ENCODE results near the gene CD6. TPM values are rescaled to one million over a fixed set of nuclear protein-coding genes. Genes with fewer than 3 reads are reported as not detected.

Gene CD6
- total and polyA plus RNA-seq, 11 donors, result 0.08 to 6.1 (median 0.34) TPM; not detected in 1

DNA sequence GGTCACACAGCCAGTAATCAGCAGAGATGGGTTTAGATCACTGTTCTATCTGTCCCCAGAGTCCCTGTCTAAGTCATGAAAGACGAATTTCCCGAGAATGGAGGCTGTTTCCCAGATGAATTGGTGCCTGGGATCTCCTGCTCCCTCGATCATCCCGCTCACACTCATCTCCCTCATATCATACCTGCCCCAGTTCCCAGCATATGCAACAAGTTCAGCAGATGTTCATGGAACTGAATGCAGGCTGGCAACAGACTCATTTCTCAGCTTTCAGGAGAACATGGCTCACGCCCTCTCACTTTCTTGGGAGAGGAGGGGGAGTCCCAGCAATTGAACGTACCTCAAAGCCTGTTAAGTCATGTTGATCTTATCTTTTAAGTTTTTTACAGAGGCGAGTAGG lies 22.1 kb downstream of the CD6 start:
- TF ChIP-seq, protein P1, sequence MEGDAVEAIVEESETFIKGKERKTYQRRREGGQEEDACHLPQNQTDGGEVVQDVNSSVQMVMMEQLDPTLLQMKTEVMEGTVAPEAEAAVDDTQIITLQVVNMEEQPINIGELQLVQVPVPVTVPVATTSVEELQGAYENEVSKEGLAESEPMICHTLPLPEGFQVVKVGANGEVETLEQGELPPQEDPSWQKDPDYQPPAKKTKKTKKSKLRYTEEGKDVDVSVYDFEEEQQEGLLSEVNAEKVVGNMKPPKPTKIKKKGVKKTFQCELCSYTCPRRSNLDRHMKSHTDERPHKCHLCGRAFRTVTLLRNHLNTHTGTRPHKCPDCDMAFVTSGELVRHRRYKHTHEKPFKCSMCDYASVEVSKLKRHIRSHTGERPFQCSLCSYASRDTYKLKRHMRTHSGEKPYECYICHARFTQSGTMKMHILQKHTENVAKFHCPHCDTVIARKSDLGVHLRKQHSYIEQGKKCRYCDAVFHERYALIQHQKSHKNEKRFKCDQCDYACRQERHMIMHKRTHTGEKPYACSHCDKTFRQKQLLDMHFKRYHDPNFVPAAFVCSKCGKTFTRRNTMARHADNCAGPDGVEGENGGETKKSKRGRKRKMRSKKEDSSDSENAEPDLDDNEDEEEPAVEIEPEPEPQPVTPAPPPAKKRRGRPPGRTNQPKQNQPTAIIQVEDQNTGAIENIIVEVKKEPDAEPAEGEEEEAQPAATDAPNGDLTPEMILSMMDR (IDR thresholded peaks at IDR 0.05), result no peak
- no peak for TF ChIP-seq POLR2A (IDR thresholded peaks at IDR 0.05)
- Histone ChIP-seq H3K27me3 (peaks cover 0 to 38% (median 8%) of the 10 kb centered on the region in 9 donors), H3K4me3 (no peak overlapping the region), H3K9me3 (no peaks in the 10 kb centered on the region), H3K36me3 (no peaks in the 10 kb centered on the region), H3K4me1 (peaks cover 0 to 17% (median 0%) of the 10 kb centered on the region in 12 donors), H3K27ac (no peak overlapping the region)
- no peak for ATAC-seq
- intact Hi-C loops (cut with DNase I), result no loop called here
- DNase-seq, result no peak
- WGBS, 4 donors, result 46 to 56% (median 51%) methylated on average over 7 of the region's 7 CpGs

DNA sequence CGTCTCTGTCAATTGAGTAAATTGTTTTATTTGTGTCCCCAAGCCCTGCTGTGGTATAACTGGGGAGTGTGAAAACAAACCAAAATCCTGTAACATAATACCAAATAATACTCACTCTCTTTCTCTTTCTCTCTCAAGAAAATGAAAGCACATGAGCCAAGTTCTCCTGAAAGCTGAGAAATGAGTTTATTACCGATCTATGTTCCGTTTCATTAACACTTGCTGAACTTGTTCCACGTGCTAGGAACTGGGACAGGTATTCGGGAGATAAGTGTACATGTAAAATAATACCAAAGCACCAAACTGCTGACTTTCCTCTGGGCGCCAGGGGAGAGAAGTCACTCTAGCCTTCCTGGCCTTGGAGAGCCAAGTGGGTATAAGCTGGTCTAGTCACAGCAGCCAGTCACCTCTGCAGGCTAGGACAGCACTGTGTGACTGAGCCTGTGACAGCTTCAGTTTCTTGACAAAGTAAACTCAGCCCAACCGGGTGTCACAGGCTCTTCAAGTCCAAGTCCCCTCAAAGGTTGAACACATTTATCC lies 23.1 kb downstream of the CD6 start:
- H3K27me3 ChIP-seq, result peaks cover 0 to 38% (median 6%) of the 10 kb centered on the region in 9 donors
- 77 to 82% (median 81%) methylated on average over 7 of the region's 7 CpGs for WGBS, 4 donors
- H3K4me1 ChIP-seq, result peaks cover 0 to 14% (median 0%) of the 10 kb centered on the region in 12 donors
- DNase-seq (no peak), ATAC-seq (no peak)
- no peaks in the 10 kb centered on the region for H3K36me3 ChIP-seq
- H3K27ac ChIP-seq, result no peak overlapping the region
- H3K9me3 ChIP-seq, result no peaks in the 10 kb centered on the region
- TF ChIP-seq POLR2A (IDR thresholded peaks at IDR 0.05), result no peak
- TF ChIP-seq, protein P1 (IDR thresholded peaks at IDR 0.05), result no peak
- H3K4me3 ChIP-seq, result no peak overlapping the region
- intact Hi-C loops (cut with DNase I), result no loop called here

DNA sequence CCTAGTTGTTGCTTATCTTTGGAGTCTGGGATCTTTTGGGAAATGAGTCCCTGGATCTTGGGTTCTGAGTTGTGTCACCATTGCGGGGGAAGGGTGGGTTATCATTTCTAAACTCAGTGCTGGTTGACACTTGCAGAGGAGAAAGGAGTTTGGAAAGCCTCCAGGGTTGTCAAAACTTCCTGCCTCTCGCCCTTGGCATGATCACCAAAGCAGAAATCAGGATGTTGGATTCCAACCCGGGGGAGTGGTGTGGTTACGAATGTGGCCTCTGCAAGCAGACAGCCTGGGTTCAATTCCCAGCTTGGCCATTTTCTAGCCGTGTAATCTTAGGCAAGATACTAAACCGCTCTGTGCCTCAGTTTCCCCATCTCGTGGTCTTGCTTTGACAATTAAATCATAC lies 24.3 kb downstream of the CD6 start:
- TF ChIP-seq POLR2A (IDR thresholded peaks at IDR 0.05), result no peak
- TF ChIP-seq, protein P1 (IDR thresholded peaks at IDR 0.05), result no peak
- no peak for DNase-seq
- Histone ChIP-seq H3K36me3 (no peaks in the 10 kb centered on the region), H3K9me3 (no peaks in the 10 kb centered on the region), H3K27ac (no peak overlapping the region), H3K4me1 (peaks cover 0 to 14% (median 0%) of the 10 kb centered on the region in 12 donors), H3K27me3 (peaks cover 0 to 49% (median 5%) of the 10 kb centered on the region in 9 donors), H3K4me3 (no peak overlapping the region)
- WGBS, 4 donors, result 32 to 45% (median 35%) methylated on average over 7 of the region's 7 CpGs
- intact Hi-C loops (cut with DNase I), result no loop called here
- ATAC-seq, result peak in 2 of 4 donors; percentile 41 to 60

DNA sequence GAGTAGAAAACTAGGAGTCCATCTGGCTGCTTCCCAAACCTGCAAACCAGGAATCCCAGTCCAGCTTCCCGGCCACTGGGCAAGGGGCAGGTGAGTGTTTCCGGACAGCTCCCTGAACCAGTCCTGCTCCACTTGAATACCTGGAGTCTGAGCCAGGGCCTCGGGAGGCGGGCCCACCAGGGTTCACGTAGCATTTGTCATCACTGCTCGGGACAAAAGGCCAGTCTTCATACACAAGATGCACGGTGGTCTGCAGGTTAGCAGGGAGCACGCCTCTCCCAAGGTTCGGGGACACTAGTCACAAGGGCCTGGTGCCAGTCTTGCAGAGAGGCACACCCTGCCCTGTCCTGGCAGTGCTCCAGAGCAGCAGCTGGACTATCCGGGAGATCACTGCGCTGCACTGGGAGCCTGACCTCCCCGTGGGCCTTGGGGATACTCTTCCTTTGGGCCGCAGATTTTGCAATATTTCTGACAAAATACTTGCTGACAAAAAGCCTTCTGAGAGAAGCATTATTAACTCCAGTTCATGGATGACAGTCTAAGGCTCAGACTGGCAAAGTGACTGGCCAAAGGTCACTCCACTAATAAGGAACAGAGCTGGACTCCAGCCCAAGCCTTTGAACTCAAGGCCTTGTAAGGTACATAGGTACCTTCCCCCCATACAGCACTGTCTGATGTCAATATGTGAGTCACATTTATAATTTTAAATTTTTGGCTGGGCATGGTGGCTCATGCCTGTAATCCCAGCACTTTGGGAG lies 25.1 kb downstream of the CD6 start:
- H3K36me3 ChIP-seq, result no peaks in the 10 kb centered on the region
- H3K4me3 ChIP-seq, result no peak overlapping the region
- intact Hi-C loops (cut with DNase I), result no loop called here
- TF ChIP-seq, protein P1 (IDR thresholded peaks at IDR 0.05), result no peak
- no peak for TF ChIP-seq POLR2A (IDR thresholded peaks at IDR 0.05)
- peak in 2 of 4 donors; percentile 34 to 43 for ATAC-seq
- peaks cover 0 to 44% (median 5%) of the 10 kb centered on the region in 9 donors for H3K27me3 ChIP-seq
- WGBS, 4 donors, result 72 to 78% (median 74%) methylated on average over 11 to 13 of the region's 13 CpGs
- no peak overlapping the region for H3K27ac ChIP-seq
- no peak for DNase-seq
- peaks cover 0 to 14% (median 0%) of the 10 kb centered on the region in 12 donors for H3K4me1 ChIP-seq
- H3K9me3 ChIP-seq, result no peaks in the 10 kb centered on the region

Measured in heart left ventricle (tissue), 16 donors.